Central memory CD8-positive, alpha-beta T cell (primary cell): ENCODE data around the gene SLC24A3.
"Not testable (repeated sequence)": the region's sequence is repeated elsewhere in the genome, so short reads cannot be mapped to it uniquely, and the experiment has no call there.

Source experiments
- ATAC-seq: fragments of 150-1000 bp; cut with Tn5 transposase; replicated peaks from 2 replicates; pipeline ENCODE4 v1.10.0; 2022; ENCODE audit warnings: mild to moderate bottlenecking, moderate FRiP score, moderate number of reproducible peaks; ENCODE audit not compliant: poor library complexity, severe bottlenecking; ENCODE audit errors: extremely low read depth
- DNase-seq, 2 donors: peaks; one replicate each; pipeline ENCODE4 v3.0.0; 2021; ENCODE audit warnings: low spot score in 2 of 2
- H3K27ac Mint-ChIP-seq: one replicate; pipeline ENCODE4 v1.8.0; 2022; ENCODE audit warnings: low read depth, mild to moderate bottlenecking, moderate library complexity, mixed read lengths
- H3K27me3 Mint-ChIP-seq: one replicate; pipeline ENCODE4 v1.8.0; 2022; ENCODE audit warnings: mixed read lengths
- H3K36me3 Mint-ChIP-seq: one replicate; pipeline ENCODE4 v1.8.0; 2022; ENCODE audit warnings: mild to moderate bottlenecking, moderate library complexity, mixed read lengths; ENCODE audit not compliant: insufficient read depth
- H3K4me1 Mint-ChIP-seq: one replicate; pipeline ENCODE4 v1.8.0; 2022; ENCODE audit warnings: mixed read lengths
- H3K4me3 Mint-ChIP-seq: one replicate; pipeline ENCODE4 v1.8.0; 2022; ENCODE audit warnings: mild to moderate bottlenecking, moderate library complexity, mixed read lengths
- H3K9me3 Mint-ChIP-seq: one replicate; pipeline ENCODE4 v1.8.0; 2022; ENCODE audit warnings: mixed read lengths

SLC24A3 gene

DNA sequence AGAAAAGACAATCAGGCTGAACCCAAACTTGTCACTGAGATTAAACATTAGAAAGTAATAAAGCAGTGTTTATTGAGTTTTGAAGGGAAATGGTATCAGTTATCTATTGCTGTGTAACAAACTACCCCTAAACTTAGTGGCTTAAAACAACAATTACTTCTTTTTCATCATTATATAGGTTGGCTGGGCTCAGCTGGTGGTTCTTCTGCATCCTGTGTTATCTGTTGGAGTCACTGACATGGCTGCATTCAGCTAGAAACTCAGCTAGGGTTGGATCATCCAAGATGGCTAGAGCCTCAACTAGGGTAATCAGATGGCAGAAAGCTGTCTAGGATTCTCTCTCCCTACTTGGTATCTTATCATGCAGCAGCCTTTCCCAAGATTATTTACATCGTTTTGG is 533.1 kb downstream of the SLC24A3 start:
- H3K4me3 Mint-ChIP-seq: no peak overlapping the region
- no peaks in the 10 kb centered on the region for H3K36me3 Mint-ChIP-seq
- DNase-seq (no peak), ATAC-seq (no peak)
- H3K27ac Mint-ChIP-seq: no peak overlapping the region
- H3K9me3 Mint-ChIP-seq: peaks cover 5% of the 10 kb centered on the region
- no peaks in the 10 kb centered on the region for H3K4me1 Mint-ChIP-seq
- peaks cover 8% of the 10 kb centered on the region for H3K27me3 Mint-ChIP-seq

GRCh38 chr20:19746396-19746795 is 534.0 kb downstream of the SLC24A3 start:
- no peaks in the 10 kb centered on the region for H3K4me1 Mint-ChIP-seq
- H3K36me3 Mint-ChIP-seq: no peaks in the 10 kb centered on the region
- ATAC-seq: no peak

GRCh38 chr20:19747903-19748302 is 535.5 kb downstream of the SLC24A3 start:
- Mint-ChIP-seq H3K27me3 (peaks cover 20% of the 10 kb centered on the region), H3K4me1 (no peaks in the 10 kb centered on the region), H3K36me3 (no peaks in the 10 kb centered on the region), H3K4me3 (no peak overlapping the region), H3K9me3 (peaks cover 5% of the 10 kb centered on the region), H3K27ac (no peak overlapping the region)
- ATAC-seq (no peak), DNase-seq (no peak)

More at GRCh38 chr20:19746396-19746795, 534.0 kb downstream of the SLC24A3 start:
- Mint-ChIP-seq H3K27me3 (peaks cover 5% of the 10 kb centered on the region), H3K27ac (no peak overlapping the region), H3K4me3 (no peak overlapping the region), H3K9me3 (peaks cover 5% of the 10 kb centered on the region)
- DNase-seq: no peak

GRCh38 chr20:19748681-19749080 is 536.2 kb downstream of the SLC24A3 start:
- no peaks in the 10 kb centered on the region for H3K4me1 Mint-ChIP-seq
- no peak overlapping the region for H3K4me3 Mint-ChIP-seq
- peaks cover 24% of the 10 kb centered on the region for H3K27me3 Mint-ChIP-seq
- no peak for ATAC-seq
- DNase-seq: no peak
- H3K27ac Mint-ChIP-seq: no peak overlapping the region
- no peaks in the 10 kb centered on the region for H3K36me3 Mint-ChIP-seq
- H3K9me3 Mint-ChIP-seq: peaks cover 5% of the 10 kb centered on the region

DNA sequence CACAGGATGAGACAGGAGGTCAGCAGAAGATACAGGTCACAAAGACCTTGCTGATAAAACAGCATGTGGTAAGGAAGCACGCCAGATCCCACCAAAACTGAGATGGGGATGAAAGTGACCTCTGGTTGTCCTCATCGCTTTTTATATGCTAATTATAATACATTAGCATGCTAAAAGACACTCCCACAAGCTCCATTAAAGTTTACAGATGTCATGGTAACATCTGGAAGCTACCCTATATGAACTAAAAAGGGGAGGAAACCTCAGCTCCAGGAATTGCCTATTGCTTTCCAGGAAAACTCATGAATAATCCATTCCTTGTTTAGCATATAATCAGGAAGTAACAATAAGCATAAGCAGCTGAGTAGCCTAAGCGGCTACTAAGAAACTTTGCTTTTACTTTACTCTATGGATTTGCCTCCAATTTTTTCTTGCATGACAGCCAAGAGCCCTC is 537.2 kb downstream of the SLC24A3 start:
- H3K4me3 Mint-ChIP-seq: no peak overlapping the region
- ATAC-seq (no peak), DNase-seq (no peak)
- no peaks in the 10 kb centered on the region for H3K36me3 Mint-ChIP-seq
- peaks cover 2% of the 10 kb centered on the region for H3K9me3 Mint-ChIP-seq
- H3K4me1 Mint-ChIP-seq: no peaks in the 10 kb centered on the region
- no peak overlapping the region for H3K27ac Mint-ChIP-seq
- H3K27me3 Mint-ChIP-seq: peaks cover 24% of the 10 kb centered on the region

- H3K4me1 Mint-ChIP-seq: no peaks in the 10 kb centered on the region
- DNase-seq (no peak), ATAC-seq (no peak)
- H3K9me3 Mint-ChIP-seq: no peaks in the 10 kb centered on the region
- peaks cover 24% of the 10 kb centered on the region for H3K27me3 Mint-ChIP-seq
- H3K4me3 Mint-ChIP-seq: no peak overlapping the region
- no peak overlapping the region for H3K27ac Mint-ChIP-seq
- H3K36me3 Mint-ChIP-seq: no peaks in the 10 kb centered on the region
Measured at GRCh38 chr20:19750101-19750606, 537.7 kb downstream of the SLC24A3 start.

DNA sequence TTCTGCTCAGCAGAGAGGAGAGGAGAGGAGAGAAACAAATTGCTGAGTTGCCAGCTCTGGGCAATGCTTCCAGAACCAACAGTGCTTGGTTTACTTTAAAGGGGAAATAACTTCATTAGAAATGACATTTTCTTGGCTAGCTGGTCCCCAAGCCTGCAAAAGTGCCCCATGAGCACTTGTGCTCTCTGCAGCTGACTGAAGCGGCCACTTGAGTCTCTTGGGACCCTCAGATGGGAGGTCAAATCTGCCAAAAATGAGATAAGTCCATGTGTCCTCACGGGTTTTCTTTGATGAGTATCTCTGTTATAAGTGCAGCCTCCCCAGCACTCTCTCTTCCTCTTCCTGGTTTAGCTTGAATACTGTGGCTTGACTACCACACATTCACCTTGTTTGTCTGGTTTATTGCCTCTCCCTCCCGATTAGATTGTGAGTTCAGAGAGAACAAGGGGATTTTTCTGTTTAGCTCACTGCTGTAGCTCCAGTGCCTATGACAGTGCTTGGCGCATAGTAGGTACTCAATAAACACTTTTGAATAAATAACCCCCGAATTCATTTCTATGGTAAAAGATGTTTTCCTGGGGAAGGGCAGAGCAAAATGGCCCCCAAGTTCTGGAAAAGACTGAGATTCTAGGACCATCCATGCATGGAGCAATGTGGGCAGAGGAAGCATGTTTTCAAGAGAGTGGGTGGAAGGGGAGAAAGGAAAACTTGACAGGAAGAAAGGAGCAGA is 538.6 kb downstream of the SLC24A3 start:
- peaks cover 27% of the 10 kb centered on the region for H3K27me3 Mint-ChIP-seq
- H3K9me3 Mint-ChIP-seq: no peaks in the 10 kb centered on the region
- ATAC-seq: no peak
- DNase-seq: no peak
- no peak overlapping the region for H3K27ac Mint-ChIP-seq
- H3K36me3 Mint-ChIP-seq: no peaks in the 10 kb centered on the region
- no peaks in the 10 kb centered on the region for H3K4me1 Mint-ChIP-seq
- H3K4me3 Mint-ChIP-seq: no peak overlapping the region

DNA sequence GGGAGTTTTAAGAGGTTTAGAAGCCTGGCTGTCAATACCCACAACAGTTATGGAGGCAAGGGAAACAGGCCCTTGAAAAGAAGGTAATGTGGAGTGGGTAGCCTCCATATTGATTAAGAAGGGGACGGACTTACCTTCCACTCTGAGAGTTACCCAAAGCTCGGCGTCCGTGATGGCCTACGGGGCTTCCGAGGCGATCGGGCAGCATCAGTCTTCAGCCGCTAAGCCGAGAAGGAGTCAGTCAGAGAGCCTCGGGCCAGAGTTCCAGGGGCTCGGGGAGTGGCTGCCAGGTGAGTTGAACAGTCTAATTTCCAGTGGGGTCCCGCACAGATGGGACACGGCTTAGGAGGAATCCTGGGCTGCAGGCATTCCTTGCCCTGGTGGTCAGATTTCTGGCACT is 541.8 kb downstream of the SLC24A3 start:
- H3K27me3 Mint-ChIP-seq: peaks cover 39% of the 10 kb centered on the region
- H3K4me3 Mint-ChIP-seq, DNase-seq, H3K4me1 Mint-ChIP-seq, H3K27ac Mint-ChIP-seq, ATAC-seq, H3K36me3 Mint-ChIP-seq, H3K9me3 Mint-ChIP-seq: not testable (repeated sequence)

DNA sequence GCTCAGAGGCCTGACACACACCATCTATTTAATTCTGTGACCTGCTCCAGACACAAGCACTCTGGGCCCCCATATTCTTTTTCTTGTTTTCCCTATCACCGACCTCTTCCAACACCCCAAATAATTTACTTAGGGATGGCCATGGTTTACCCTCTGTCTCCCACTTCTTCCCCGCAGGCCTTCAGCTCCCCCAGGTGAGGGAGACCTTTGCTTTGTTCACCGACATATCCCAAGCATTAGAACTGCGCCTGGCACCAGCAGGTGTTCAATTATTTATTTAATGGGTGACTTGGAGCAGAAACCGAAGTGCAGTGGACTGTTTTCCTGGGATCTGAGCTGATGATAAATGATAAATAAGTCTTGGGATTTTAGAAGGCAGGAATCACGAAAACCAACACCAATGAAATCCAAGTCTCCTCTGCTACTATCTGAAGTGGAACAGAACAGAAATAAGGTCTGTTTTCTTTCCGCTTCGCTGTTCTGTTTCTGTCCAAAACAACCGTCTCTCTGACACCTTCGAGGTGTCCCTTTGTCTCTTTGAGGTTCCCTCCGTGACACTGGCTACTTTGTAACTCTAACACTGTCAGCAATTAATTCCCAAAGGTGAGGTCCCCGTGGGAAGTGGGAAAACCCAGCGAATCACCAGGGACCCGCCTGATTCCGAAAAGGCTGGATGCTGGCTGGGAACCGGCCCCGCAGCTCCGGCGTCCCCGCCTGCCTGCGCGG is 544.5 kb downstream of the SLC24A3 start:
- Mint-ChIP-seq H3K27me3 (peaks cover 47% of the 10 kb centered on the region), H3K36me3 (no peaks in the 10 kb centered on the region), H3K4me1 (no peaks in the 10 kb centered on the region), H3K27ac (no peak overlapping the region), H3K4me3 (no peak overlapping the region), H3K9me3 (no peaks in the 10 kb centered on the region)
- no peak for ATAC-seq
- no peak for DNase-seq

GRCh38 chr20:19757487-19758132 is 545.2 kb downstream of the SLC24A3 start:
- ATAC-seq (no peak), DNase-seq (no peak)
- Mint-ChIP-seq H3K36me3 (no peaks in the 10 kb centered on the region), H3K4me3 (no peak overlapping the region), H3K27me3 (peaks cover 40% of the 10 kb centered on the region), H3K4me1 (no peaks in the 10 kb centered on the region), H3K27ac (no peak overlapping the region), H3K9me3 (no peaks in the 10 kb centered on the region)

GRCh38 chr20:19758133-19758500 is 545.7 kb downstream of the SLC24A3 start, which contains the start of gene RIN2:
Gene RIN2 (plus strand): TSS chr20:19758258. CDS start chr20:19889602, 131,344 bp downstream.
- DNase-seq (no peak), ATAC-seq (no peak)
- Mint-ChIP-seq H3K36me3 (no peaks in the 10 kb centered on the region), H3K9me3 (no peaks in the 10 kb centered on the region), H3K4me3 (no peak within 1 kb of the TSS), H3K4me1 (no peaks in the 10 kb centered on the region), H3K27ac (no peak within 1 kb of the TSS), H3K27me3 (peaks cover 35% of the 10 kb centered on the region)

- H3K36me3 Mint-ChIP-seq: no peaks in the 10 kb centered on the region
- no peaks in the 10 kb centered on the region for H3K9me3 Mint-ChIP-seq
- peaks cover 33% of the 10 kb centered on the region for H3K27me3 Mint-ChIP-seq
- no peak overlapping the region for H3K4me3 Mint-ChIP-seq
- H3K4me1 Mint-ChIP-seq: no peaks in the 10 kb centered on the region
- DNase-seq (no peak), ATAC-seq (no peak)
- H3K27ac Mint-ChIP-seq: no peak overlapping the region
Measured at GRCh38 chr20:19758501-19759331, 546.3 kb downstream of the SLC24A3 start.
